ENCODE measurements around the gene RGR.

The RGR gene

DNA sequence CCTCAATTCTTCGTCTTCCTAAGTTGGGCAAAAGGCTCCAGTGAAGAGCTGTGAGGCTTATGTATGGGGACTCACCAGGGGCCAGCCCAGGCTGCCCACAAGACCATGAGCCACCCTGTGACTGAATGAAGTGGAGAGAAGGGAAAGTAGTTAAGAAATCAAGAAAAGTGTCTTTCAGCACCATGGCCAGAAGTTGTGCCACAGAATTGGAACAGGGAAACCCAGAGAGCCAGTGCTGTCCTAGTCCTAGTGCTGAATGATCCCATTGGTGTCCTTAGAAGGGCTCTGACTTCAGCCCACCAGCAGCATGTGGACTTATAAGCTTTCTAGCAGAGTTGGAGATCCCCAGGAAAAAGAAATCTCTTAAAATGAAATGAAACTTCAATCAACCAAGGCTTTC is 46.5 kb downstream of the RGR start:
- Histone ChIP-seq H3K9me3 (ENCODE audit: control insufficient read depth, low read length) (no peaks in the 10 kb centered on the region), H3K4me2 (ENCODE audit: low read length, poor library complexity, severe bottlenecking) (no peak overlapping the region)
- WGBS = 59% methylated on average over 1 of the region's 1 CpG

DNA sequence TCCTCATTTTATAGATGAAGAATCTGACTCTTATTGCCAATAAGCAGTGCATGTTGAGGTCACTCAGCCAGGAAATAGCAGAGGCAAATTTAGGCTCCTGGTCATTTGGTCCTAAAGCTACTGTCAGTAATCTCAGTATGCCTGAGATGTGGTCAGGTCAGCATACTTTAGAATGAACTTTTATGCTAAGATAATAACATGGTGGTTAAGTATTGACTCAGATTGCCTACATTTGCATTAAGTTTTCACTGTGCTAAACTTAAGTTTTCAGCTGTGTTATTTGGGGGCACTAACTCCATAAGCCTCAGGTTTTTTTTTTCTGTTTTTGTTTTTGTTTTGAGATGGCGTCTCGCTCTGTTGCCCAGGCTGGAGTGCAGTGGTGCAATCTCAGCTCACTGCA is 47.6 kb downstream of the RGR start:
- DNase-seq = no peak
- Histone ChIP-seq H4K91ac (ENCODE audit: low read length) (no peak overlapping the region), H3K9me3 (ENCODE audit: control insufficient read depth, low read length) (no peaks in the 10 kb centered on the region), H3K14ac (ENCODE audit: low read length in 2 of 2) (no peak overlapping the region), H2BK15ac (ENCODE audit: low read depth, poor library complexity, severe bottlenecking) (no peak overlapping the region), H3K79me1 (replicated peaks; ENCODE audit: low read length, poor library complexity, severe bottlenecking) (no peaks in the 10 kb centered on the region), H4K8ac (ENCODE audit: low read length) (no peak overlapping the region), H2AFZ (ENCODE audit: low read depth, low read length) (no peak overlapping the region), H3K4ac (ENCODE audit: low read depth in 1 of 2, low read length in 2 of 2) (no peak overlapping the region), H3K23ac (ENCODE audit: low read length in 2 of 2) (no peak overlapping the region), H3K4me1 (ENCODE audit: control insufficient read depth, insufficient read depth, low read depth, low read length) (peaks cover 2% of the 10 kb centered on the region), H2BK120ac (ENCODE audit: low read depth, low read length) (no peak overlapping the region), H3K27ac (ENCODE audit: low read length, poor library complexity, severe bottlenecking) (no peak overlapping the region), H2AK5ac (ENCODE audit: low read length, severe bottlenecking) (no peak overlapping the region), H3K27me3 (ENCODE audit: control insufficient read depth in 1 of 2, insufficient read depth in 1 of 2, low read length in 2 of 2) (peaks cover 3 to 14% of the 10 kb centered on the region in 2 experiments), H3K4me2 (ENCODE audit: low read length, poor library complexity, severe bottlenecking) (no peak overlapping the region), H3K36me3 (ENCODE audit: control insufficient read depth in 1 of 2, insufficient read depth in 2 of 2, low read depth in 1 of 2, low read length in 2 of 2) (no peaks in the 10 kb centered on the region), H3K9ac (ENCODE audit: low read length) (no peak overlapping the region), H2BK12ac (ENCODE audit: low read length in 2 of 2) (no peak overlapping the region), H2BK5ac (ENCODE audit: low read depth, low read length, poor library complexity, severe bottlenecking) (no peak overlapping the region), H3K18ac (ENCODE audit: low read depth in 1 of 2, low read length in 2 of 2) (no peak overlapping the region), H3K4me3 (ENCODE audit: insufficient read depth in 1 of 2, low read depth in 1 of 2, low read length in 2 of 2) (no peak overlapping the region)
- WGBS = no CpG with 5 or more reads among the region's 2 CpGs

More for the DNA sequence above, 46.5 kb downstream of the RGR start:
- Histone ChIP-seq H4K91ac (ENCODE audit: low read length) (no peak overlapping the region), H3K27me3 (ENCODE audit: control insufficient read depth in 1 of 2, insufficient read depth in 1 of 2, low read length in 2 of 2) (peaks cover 3 to 14% of the 10 kb centered on the region in 2 experiments), H4K8ac (ENCODE audit: low read length) (no peak overlapping the region), H3K4me1 (ENCODE audit: control insufficient read depth, insufficient read depth, low read depth, low read length) (peaks cover 2% of the 10 kb centered on the region), H3K18ac (ENCODE audit: low read depth in 1 of 2, low read length in 2 of 2) (no peak overlapping the region), H2BK15ac (ENCODE audit: low read depth, poor library complexity, severe bottlenecking) (no peak overlapping the region), H3K4me3 (ENCODE audit: insufficient read depth in 1 of 2, low read depth in 1 of 2, low read length in 2 of 2) (no peak overlapping the region), H3K4ac (ENCODE audit: low read depth in 1 of 2, low read length in 2 of 2) (no peak overlapping the region), H3K14ac (ENCODE audit: low read length in 2 of 2) (no peak overlapping the region), H2BK120ac (ENCODE audit: low read depth, low read length) (no peak overlapping the region), H3K9ac (ENCODE audit: low read length) (no peak overlapping the region), H2BK12ac (ENCODE audit: low read length in 2 of 2) (no peak overlapping the region), H2AFZ (ENCODE audit: low read depth, low read length) (no peak overlapping the region), H3K79me1 (replicated peaks; ENCODE audit: low read length, poor library complexity, severe bottlenecking) (no peaks in the 10 kb centered on the region), H2BK5ac (ENCODE audit: low read depth, low read length, poor library complexity, severe bottlenecking) (no peak overlapping the region), H2AK5ac (ENCODE audit: low read length, severe bottlenecking) (no peak overlapping the region), H3K23ac (ENCODE audit: low read length in 2 of 2) (no peak overlapping the region), H3K27ac (ENCODE audit: low read length, poor library complexity, severe bottlenecking) (no peak overlapping the region), H3K36me3 (ENCODE audit: control insufficient read depth in 1 of 2, insufficient read depth in 2 of 2, low read depth in 1 of 2, low read length in 2 of 2) (no peaks in the 10 kb centered on the region)
- peak; percentile 80 for DNase-seq

DNA sequence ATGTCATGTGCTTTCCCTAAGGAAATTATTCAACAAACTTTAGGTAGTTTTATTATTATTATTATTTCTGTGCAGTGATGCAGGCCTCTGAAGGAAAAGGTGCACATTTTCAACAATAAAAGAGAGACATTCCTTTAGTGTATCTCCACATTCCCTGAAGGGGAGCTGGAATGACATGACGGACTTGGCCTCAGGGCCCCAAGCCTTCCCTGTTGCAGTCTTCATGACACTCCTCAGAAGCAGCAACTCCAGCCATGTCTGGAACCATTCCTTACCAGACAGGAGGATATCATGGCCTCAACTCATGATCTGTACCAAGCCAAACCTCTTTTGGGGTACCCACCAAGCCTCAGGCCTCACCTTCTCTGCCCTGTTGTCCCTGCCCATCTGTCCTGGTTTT is 48.3 kb downstream of the RGR start:
- no peak overlapping the region for H3K9ac ChIP-seq (ENCODE audit: low read length)
- H3K79me1 ChIP-seq (replicated peaks; ENCODE audit: low read length, poor library complexity, severe bottlenecking) = no peaks in the 10 kb centered on the region
- peaks cover 3 to 8% of the 10 kb centered on the region in 2 experiments for H3K27me3 ChIP-seq (ENCODE audit: control insufficient read depth in 1 of 2, insufficient read depth in 1 of 2, low read length in 2 of 2)
- no peak overlapping the region for H2BK15ac ChIP-seq (ENCODE audit: low read depth, poor library complexity, severe bottlenecking)
- no peak overlapping the region for H3K27ac ChIP-seq (ENCODE audit: low read length, poor library complexity, severe bottlenecking)
- no peak overlapping the region for H2AK5ac ChIP-seq (ENCODE audit: low read length, severe bottlenecking)
- H3K23ac ChIP-seq (ENCODE audit: low read length in 2 of 2) = no peak overlapping the region
- H3K9me3 ChIP-seq (ENCODE audit: control insufficient read depth, low read length) = no peaks in the 10 kb centered on the region
- peaks cover 2% of the 10 kb centered on the region for H3K4me1 ChIP-seq (ENCODE audit: control insufficient read depth, insufficient read depth, low read depth, low read length)
- no peak overlapping the region for H3K4me2 ChIP-seq (ENCODE audit: low read length, poor library complexity, severe bottlenecking)
- H3K4ac ChIP-seq (ENCODE audit: low read depth in 1 of 2, low read length in 2 of 2) = no peak overlapping the region
- no peak for DNase-seq
- H2BK12ac ChIP-seq (ENCODE audit: low read length in 2 of 2) = no peak overlapping the region
- no peak overlapping the region for H2BK5ac ChIP-seq (ENCODE audit: low read depth, low read length, poor library complexity, severe bottlenecking)
- no peak overlapping the region for H2BK120ac ChIP-seq (ENCODE audit: low read depth, low read length)
- H3K36me3 ChIP-seq (ENCODE audit: control insufficient read depth in 1 of 2, insufficient read depth in 2 of 2, low read depth in 1 of 2, low read length in 2 of 2) = no peaks in the 10 kb centered on the region
- no peak overlapping the region for H2AFZ ChIP-seq (ENCODE audit: low read depth, low read length)
- 83% methylated on average over 1 of the region's 1 CpG for WGBS
- H4K91ac ChIP-seq (ENCODE audit: low read length) = no peak overlapping the region
- H3K18ac ChIP-seq (ENCODE audit: low read depth in 1 of 2, low read length in 2 of 2) = no peak overlapping the region
- H4K8ac ChIP-seq (ENCODE audit: low read length) = no peak overlapping the region
- no peak overlapping the region for H3K4me3 ChIP-seq (ENCODE audit: insufficient read depth in 1 of 2, low read depth in 1 of 2, low read length in 2 of 2)
- no peak overlapping the region for H3K14ac ChIP-seq (ENCODE audit: low read length in 2 of 2)

DNA sequence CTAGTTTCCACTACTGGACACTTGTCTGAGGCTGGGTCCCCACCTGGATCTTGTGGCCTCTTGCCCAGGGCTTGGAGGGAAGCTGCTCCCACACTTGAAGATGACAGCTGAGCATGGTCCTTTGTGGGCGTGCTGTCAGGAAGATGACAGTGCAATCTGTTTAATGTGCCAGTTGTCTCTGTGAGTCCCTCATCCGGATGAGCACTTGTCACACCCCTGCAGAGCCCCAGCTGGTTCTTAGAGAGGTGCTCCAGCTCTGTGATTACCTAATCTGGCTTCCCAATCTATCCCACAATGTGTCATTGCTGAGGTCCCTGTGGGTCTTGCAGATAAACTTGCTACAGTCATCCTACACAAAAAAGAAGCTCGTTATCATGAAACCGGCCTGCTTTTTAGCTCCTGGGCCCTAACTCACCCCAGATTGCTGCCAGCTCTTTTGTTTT is 48.7 kb downstream of the RGR start:
- Histone ChIP-seq H3K27ac (ENCODE audit: low read length, poor library complexity, severe bottlenecking) (no peak overlapping the region), H3K9me3 (ENCODE audit: control insufficient read depth, low read length) (no peaks in the 10 kb centered on the region), H2BK12ac (ENCODE audit: low read length in 2 of 2) (no peak overlapping the region), H3K27me3 (ENCODE audit: control insufficient read depth in 1 of 2, insufficient read depth in 1 of 2, low read length in 2 of 2) (peaks cover 3 to 4% of the 10 kb centered on the region in 2 experiments), H3K4ac (ENCODE audit: low read depth in 1 of 2, low read length in 2 of 2) (no peak overlapping the region), H4K8ac (ENCODE audit: low read length) (no peak overlapping the region), H3K4me3 (ENCODE audit: insufficient read depth in 1 of 2, low read depth in 1 of 2, low read length in 2 of 2) (no peak overlapping the region), H2AK5ac (ENCODE audit: low read length, severe bottlenecking) (no peak overlapping the region), H3K79me1 (replicated peaks; ENCODE audit: low read length, poor library complexity, severe bottlenecking) (no peaks in the 10 kb centered on the region), H3K4me2 (ENCODE audit: low read length, poor library complexity, severe bottlenecking) (no peak overlapping the region), H3K4me1 (ENCODE audit: control insufficient read depth, insufficient read depth, low read depth, low read length) (peaks cover 2% of the 10 kb centered on the region), H3K23ac (ENCODE audit: low read length in 2 of 2) (peak overlapping the region in 1 of 2 experiments; percentile 23), H4K91ac (ENCODE audit: low read length) (no peak overlapping the region), H3K9ac (ENCODE audit: low read length) (no peak overlapping the region), H3K36me3 (ENCODE audit: control insufficient read depth in 1 of 2, insufficient read depth in 2 of 2, low read depth in 1 of 2, low read length in 2 of 2) (no peaks in the 10 kb centered on the region), H3K18ac (ENCODE audit: low read depth in 1 of 2, low read length in 2 of 2) (no peak overlapping the region), H2BK15ac (ENCODE audit: low read depth, poor library complexity, severe bottlenecking) (no peak overlapping the region), H2BK5ac (ENCODE audit: low read depth, low read length, poor library complexity, severe bottlenecking) (no peak overlapping the region), H3K14ac (ENCODE audit: low read length in 2 of 2) (no peak overlapping the region), H2BK120ac (ENCODE audit: low read depth, low read length) (no peak overlapping the region), H2AFZ (ENCODE audit: low read depth, low read length) (no peak overlapping the region)
- no peak for DNase-seq
- 20% methylated on average over 4 of the region's 4 CpGs for WGBS
